ENCODE data around the gene ACTL8. TPM values are rescaled to one million over a fixed set of nuclear protein-coding genes. Genes with fewer than 3 reads are reported as not detected.

The ACTL8 gene
- polyA plus RNA-seq, 4 donors, result 0.03 to 0.12 TPM; not detected in 2

- DNase-seq (no peak), FAIRE-seq (no peak)
- H3K27me3 ChIP-seq (ENCODE audit: control insufficient read depth in 3 of 3, insufficient read depth in 3 of 3, low read length in 3 of 3), result no peaks in the 10 kb centered on the region
- H3K4me3 ChIP-seq (ENCODE audit: low read depth in 1 of 3, low read length in 3 of 3), result no peak overlapping the region
- WGBS, 3 donors, result 61 to 72% (median 66%) methylated on average over 9 of the region's 9 CpGs
- H3K36me3 ChIP-seq (ENCODE audit: control insufficient read depth in 3 of 3, insufficient read depth in 2 of 3, low read depth in 1 of 3, low read length in 3 of 3), result no peaks in the 10 kb centered on the region
- peaks cover 0 to 2% of the 10 kb centered on the region in 2 donors for H3K9me3 ChIP-seq (ENCODE audit: control insufficient read depth in 2 of 2, insufficient read depth in 1 of 2, low read depth in 1 of 2, low read length in 1 of 2)
- H3K4me1 ChIP-seq (ENCODE audit: control insufficient read depth in 3 of 3, insufficient read depth in 2 of 3, low read depth in 1 of 3, low read length in 2 of 3), result no peaks in the 10 kb centered on the region
- no peak overlapping the region for H3K27ac ChIP-seq (ENCODE audit: low read depth in 1 of 3, low read length in 2 of 3)
These were observed 111.0 kb downstream of the ACTL8 start for GRCh38 chr1:17865912-17866739.

- Histone ChIP-seq H3K4me1 (ENCODE audit: control insufficient read depth in 3 of 3, insufficient read depth in 2 of 3, low read depth in 1 of 3, low read length in 2 of 3) (no peaks in the 10 kb centered on the region), H3K27me3 (ENCODE audit: control insufficient read depth in 3 of 3, insufficient read depth in 3 of 3, low read length in 3 of 3) (no peaks in the 10 kb centered on the region), H3K9me3 (ENCODE audit: control insufficient read depth in 2 of 2, insufficient read depth in 1 of 2, low read depth in 1 of 2, low read length in 1 of 2) (peaks cover 0 to 2% of the 10 kb centered on the region in 2 donors), H3K36me3 (ENCODE audit: control insufficient read depth in 3 of 3, insufficient read depth in 2 of 3, low read depth in 1 of 3, low read length in 3 of 3) (no peaks in the 10 kb centered on the region), H3K4me3 (ENCODE audit: low read depth in 1 of 3, low read length in 3 of 3) (no peak overlapping the region), H3K27ac (ENCODE audit: low read depth in 1 of 3, low read length in 2 of 3) (no peak overlapping the region)
- FAIRE-seq (no peak), DNase-seq (no peak)
- 69 to 84% (median 73%) methylated on average over 3 of the region's 3 CpGs for WGBS, 3 donors
These were observed 111.6 kb downstream of the ACTL8 start for GRCh38 chr1:17866740-17867029.

DNA sequence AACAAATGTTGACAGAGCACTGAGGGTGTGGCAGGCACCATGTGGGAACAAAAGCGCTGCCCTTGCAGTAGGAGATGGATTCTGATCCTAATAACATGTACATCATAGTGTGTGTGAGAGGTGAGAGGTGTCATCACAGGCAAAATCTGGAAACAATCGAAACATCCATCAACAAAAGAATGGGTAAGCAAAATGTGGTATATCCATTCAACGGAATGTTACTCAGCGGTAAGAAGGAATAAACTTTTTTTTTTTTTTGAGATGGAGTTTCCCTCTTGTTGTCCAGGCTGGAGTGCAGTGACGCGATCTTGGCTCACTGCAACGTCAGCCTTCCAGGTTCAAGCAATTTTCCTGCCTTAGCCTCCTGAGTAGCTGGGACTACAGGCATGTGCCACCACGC is 112.3 kb downstream of the ACTL8 start:
- DNase-seq, result no peak
- H3K4me1 ChIP-seq (ENCODE audit: control insufficient read depth in 3 of 3, insufficient read depth in 2 of 3, low read depth in 1 of 3, low read length in 2 of 3), result no peaks in the 10 kb centered on the region
- no peaks in the 10 kb centered on the region for H3K36me3 ChIP-seq (ENCODE audit: control insufficient read depth in 3 of 3, insufficient read depth in 2 of 3, low read depth in 1 of 3, low read length in 3 of 3)
- H3K27me3 ChIP-seq (ENCODE audit: control insufficient read depth in 3 of 3, insufficient read depth in 3 of 3, low read length in 3 of 3), result no peaks in the 10 kb centered on the region
- H3K4me3 ChIP-seq (ENCODE audit: low read depth in 1 of 3, low read length in 3 of 3), result no peak overlapping the region
- H3K27ac ChIP-seq (ENCODE audit: low read depth in 1 of 3, low read length in 2 of 3), result no peak overlapping the region
- 94% methylated on average over 8 of the region's 8 CpGs for WGBS, 3 donors
- no peak for FAIRE-seq
- peaks cover 0 to 2% of the 10 kb centered on the region in 2 donors for H3K9me3 ChIP-seq (ENCODE audit: control insufficient read depth in 2 of 2, insufficient read depth in 1 of 2, low read depth in 1 of 2, low read length in 1 of 2)

DNA sequence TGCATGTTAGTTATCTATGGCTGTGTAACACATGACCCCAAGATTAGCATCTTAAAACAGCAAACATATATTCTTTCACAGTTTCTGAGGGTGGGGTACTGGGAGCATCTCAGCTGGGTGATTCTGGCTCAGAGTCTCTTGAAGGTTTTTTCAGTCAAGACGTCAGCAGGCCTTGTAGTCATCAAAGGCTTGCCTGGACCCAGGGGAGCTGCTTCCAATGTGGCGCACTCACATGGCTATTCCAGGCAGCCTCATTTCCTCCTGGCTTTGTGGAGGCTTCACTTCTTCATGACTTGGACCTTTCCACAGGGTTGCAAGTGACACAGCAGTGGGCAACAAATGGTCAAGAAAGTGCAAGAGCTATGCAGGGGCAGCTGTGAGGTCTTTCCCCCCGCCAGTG is 114.7 kb downstream of the ACTL8 start:
- Histone ChIP-seq H3K4me1 (ENCODE audit: control insufficient read depth in 3 of 3, insufficient read depth in 2 of 3, low read depth in 1 of 3, low read length in 2 of 3) (no peaks in the 10 kb centered on the region), H3K36me3 (ENCODE audit: control insufficient read depth in 3 of 3, insufficient read depth in 2 of 3, low read depth in 1 of 3, low read length in 3 of 3) (no peaks in the 10 kb centered on the region), H3K27ac (ENCODE audit: low read depth in 1 of 3, low read length in 2 of 3) (no peak overlapping the region), H3K9me3 (ENCODE audit: control insufficient read depth in 2 of 2, insufficient read depth in 1 of 2, low read depth in 1 of 2, low read length in 1 of 2) (peaks cover 0 to 2% of the 10 kb centered on the region in 2 donors), H3K4me3 (ENCODE audit: low read depth in 1 of 3, low read length in 3 of 3) (no peak overlapping the region), H3K27me3 (ENCODE audit: control insufficient read depth in 3 of 3, insufficient read depth in 3 of 3, low read length in 3 of 3) (no peaks in the 10 kb centered on the region)
- WGBS, 3 donors, result 61 to 68% (median 61%) methylated on average over 3 of the region's 3 CpGs
- FAIRE-seq, result no peak
- no peak for DNase-seq

GRCh38 chr1:17870679-17871078 is 115.5 kb downstream of the ACTL8 start:
- no peak overlapping the region for H3K4me3 ChIP-seq (ENCODE audit: low read depth in 1 of 3, low read length in 3 of 3)
- no peaks in the 10 kb centered on the region for H3K36me3 ChIP-seq (ENCODE audit: control insufficient read depth in 3 of 3, insufficient read depth in 2 of 3, low read depth in 1 of 3, low read length in 3 of 3)
- WGBS, 3 donors, result 82 to 98% (median 88%) methylated on average over 1 of the region's 1 CpG
- H3K27me3 ChIP-seq (ENCODE audit: control insufficient read depth in 3 of 3, insufficient read depth in 3 of 3, low read length in 3 of 3), result no peaks in the 10 kb centered on the region
- DNase-seq (no peak), FAIRE-seq (no peak)
- peaks cover 0 to 2% of the 10 kb centered on the region in 2 donors for H3K9me3 ChIP-seq (ENCODE audit: control insufficient read depth in 2 of 2, insufficient read depth in 1 of 2, low read depth in 1 of 2, low read length in 1 of 2)
- no peak overlapping the region for H3K27ac ChIP-seq (ENCODE audit: low read depth in 1 of 3, low read length in 2 of 3)
- H3K4me1 ChIP-seq (ENCODE audit: control insufficient read depth in 3 of 3, insufficient read depth in 2 of 3, low read depth in 1 of 3, low read length in 2 of 3), result no peaks in the 10 kb centered on the region

- H3K36me3 ChIP-seq (ENCODE audit: control insufficient read depth in 3 of 3, insufficient read depth in 2 of 3, low read depth in 1 of 3, low read length in 3 of 3), result no peaks in the 10 kb centered on the region
- no peaks in the 10 kb centered on the region for H3K27me3 ChIP-seq (ENCODE audit: control insufficient read depth in 3 of 3, insufficient read depth in 3 of 3, low read length in 3 of 3)
- H3K4me3 ChIP-seq (ENCODE audit: low read depth in 1 of 3, low read length in 3 of 3), result no peak overlapping the region
- H3K9me3 ChIP-seq (ENCODE audit: control insufficient read depth in 2 of 2, insufficient read depth in 1 of 2, low read depth in 1 of 2, low read length in 1 of 2), result no peaks in the 10 kb centered on the region
- H3K27ac ChIP-seq (ENCODE audit: low read depth in 1 of 3, low read length in 2 of 3), result no peak overlapping the region
- DNase-seq, result no peak
- no peak for FAIRE-seq
- 56 to 75% (median 65%) methylated on average over 8 of the region's 8 CpGs for WGBS, 3 donors
- no peaks in the 10 kb centered on the region for H3K4me1 ChIP-seq (ENCODE audit: control insufficient read depth in 3 of 3, insufficient read depth in 2 of 3, low read depth in 1 of 3, low read length in 2 of 3)
These were observed 118.0 kb downstream of the ACTL8 start for GRCh38 chr1:17873007-17873675.

DNA sequence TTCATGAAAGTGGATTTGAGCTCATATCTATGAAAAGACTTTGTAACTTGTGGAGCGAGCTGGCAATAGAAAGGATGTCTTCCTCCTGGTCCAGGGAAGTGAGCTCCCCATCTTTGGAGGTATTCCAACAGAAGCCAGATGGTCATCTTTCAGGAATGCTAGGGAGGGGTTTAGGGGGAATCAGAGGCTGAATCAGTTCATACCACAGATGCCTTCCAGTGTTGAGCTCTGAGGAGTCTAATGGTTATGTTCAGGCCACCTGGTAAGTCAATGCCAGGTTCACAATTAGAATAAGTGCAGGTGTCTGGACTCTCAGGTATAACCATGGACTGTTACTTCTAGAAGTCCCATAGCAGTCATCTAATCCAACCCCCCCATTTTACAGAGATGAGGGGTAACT is 119.1 kb downstream of the ACTL8 start:
- no peaks in the 10 kb centered on the region for H3K36me3 ChIP-seq (ENCODE audit: control insufficient read depth in 3 of 3, insufficient read depth in 2 of 3, low read depth in 1 of 3, low read length in 3 of 3)
- no peaks in the 10 kb centered on the region for H3K9me3 ChIP-seq (ENCODE audit: control insufficient read depth in 2 of 2, insufficient read depth in 1 of 2, low read depth in 1 of 2, low read length in 1 of 2)
- WGBS, 3 donors, result 50 to 70% (median 63%) methylated on average over 1 of the region's 1 CpG
- no peak overlapping the region for H3K27ac ChIP-seq (ENCODE audit: low read depth in 1 of 3, low read length in 2 of 3)
- no peaks in the 10 kb centered on the region for H3K27me3 ChIP-seq (ENCODE audit: control insufficient read depth in 3 of 3, insufficient read depth in 3 of 3, low read length in 3 of 3)
- FAIRE-seq, result no peak
- H3K4me3 ChIP-seq (ENCODE audit: low read depth in 1 of 3, low read length in 3 of 3), result no peak overlapping the region
- DNase-seq, result no peak
- no peaks in the 10 kb centered on the region for H3K4me1 ChIP-seq (ENCODE audit: control insufficient read depth in 3 of 3, insufficient read depth in 2 of 3, low read depth in 1 of 3, low read length in 2 of 3)

- FAIRE-seq (no peak), DNase-seq (no peak)
- H3K27ac ChIP-seq (ENCODE audit: low read depth in 1 of 3, low read length in 2 of 3), result no peak overlapping the region
- no peak overlapping the region for H3K4me3 ChIP-seq (ENCODE audit: low read depth in 1 of 3, low read length in 3 of 3)
- no peaks in the 10 kb centered on the region for H3K36me3 ChIP-seq (ENCODE audit: control insufficient read depth in 3 of 3, insufficient read depth in 2 of 3, low read depth in 1 of 3, low read length in 3 of 3)
- no peaks in the 10 kb centered on the region for H3K4me1 ChIP-seq (ENCODE audit: control insufficient read depth in 3 of 3, insufficient read depth in 2 of 3, low read depth in 1 of 3, low read length in 2 of 3)
- H3K27me3 ChIP-seq (ENCODE audit: control insufficient read depth in 3 of 3, insufficient read depth in 3 of 3, low read length in 3 of 3), result no peaks in the 10 kb centered on the region
- no peaks in the 10 kb centered on the region for H3K9me3 ChIP-seq (ENCODE audit: control insufficient read depth in 2 of 2, insufficient read depth in 1 of 2, low read depth in 1 of 2, low read length in 1 of 2)
- 9 to 11% (median 9%) methylated on average over 5 of the region's 5 CpGs for WGBS, 3 donors
These were observed 119.6 kb downstream of the ACTL8 start for GRCh38 chr1:17874710-17875109.
